Right lobe of liver (tissue), 4 donors: ENCODE data around the gene COL5A1.

Experiments used
- POLR2A ChIP-seq: fragments of 450-650 bp; IDR thresholded peaks from one replicate; pipeline ENCODE4 v1.6.1; 2017; ENCODE audit warnings: antibody characterized with exemption, mild to moderate bottlenecking
- TF ChIP-seq, protein P1 (sequence below), 4 donors: fragments of 200-600 bp in 3 of 4; fragments of 450-650 bp in 1 of 4; IDR thresholded peaks; one replicate each; pipeline versions ENCODE4 v1.5.1 to v1.8.0; 2016 to 2022; ENCODE audit warnings: antibody characterized with exemption in 4 of 4, mild to moderate bottlenecking in 2 of 4
- donor health status: DM: no; HTN: no; CAD: no.
- donor health status: DM: no; HTN: no; CAD: no.
- donor health status: DM: no; HTN: yes; CAD: no.

DNA sequence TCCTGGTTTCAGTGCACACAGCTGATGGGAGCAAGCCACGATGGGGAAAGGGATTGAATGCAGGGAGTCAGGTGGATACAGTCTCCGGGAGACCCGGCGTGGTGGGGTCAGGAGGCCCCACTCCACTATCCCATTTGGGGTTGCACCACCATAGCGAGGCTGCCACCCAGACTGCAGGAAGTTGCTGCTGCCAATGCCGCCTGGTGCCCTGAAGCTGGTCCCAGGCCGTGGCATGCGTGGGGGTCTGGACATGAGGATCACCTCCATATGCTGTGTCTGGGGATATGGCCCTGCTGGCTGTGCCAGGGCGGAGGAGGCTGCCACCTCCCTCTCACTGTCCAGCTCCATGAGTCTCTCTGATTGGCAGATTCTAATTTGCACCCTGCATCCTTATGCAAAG is 45.3 kb downstream of the COL5A1 start:
- TF ChIP-seq, protein P1, sequence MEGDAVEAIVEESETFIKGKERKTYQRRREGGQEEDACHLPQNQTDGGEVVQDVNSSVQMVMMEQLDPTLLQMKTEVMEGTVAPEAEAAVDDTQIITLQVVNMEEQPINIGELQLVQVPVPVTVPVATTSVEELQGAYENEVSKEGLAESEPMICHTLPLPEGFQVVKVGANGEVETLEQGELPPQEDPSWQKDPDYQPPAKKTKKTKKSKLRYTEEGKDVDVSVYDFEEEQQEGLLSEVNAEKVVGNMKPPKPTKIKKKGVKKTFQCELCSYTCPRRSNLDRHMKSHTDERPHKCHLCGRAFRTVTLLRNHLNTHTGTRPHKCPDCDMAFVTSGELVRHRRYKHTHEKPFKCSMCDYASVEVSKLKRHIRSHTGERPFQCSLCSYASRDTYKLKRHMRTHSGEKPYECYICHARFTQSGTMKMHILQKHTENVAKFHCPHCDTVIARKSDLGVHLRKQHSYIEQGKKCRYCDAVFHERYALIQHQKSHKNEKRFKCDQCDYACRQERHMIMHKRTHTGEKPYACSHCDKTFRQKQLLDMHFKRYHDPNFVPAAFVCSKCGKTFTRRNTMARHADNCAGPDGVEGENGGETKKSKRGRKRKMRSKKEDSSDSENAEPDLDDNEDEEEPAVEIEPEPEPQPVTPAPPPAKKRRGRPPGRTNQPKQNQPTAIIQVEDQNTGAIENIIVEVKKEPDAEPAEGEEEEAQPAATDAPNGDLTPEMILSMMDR (IDR thresholded peaks at IDR 0.05), result no peak
- TF ChIP-seq POLR2A, result no peak
